Tibial artery (tissue), 4 donors: ENCODE data around the gene OR5T3.

Experiments
- DNase-seq, 2 donors: peaks; one replicate each; pipeline ENCODE4 v3.0.0-alpha.2; 2019
- H3K27ac ChIP-seq, 2 donors: fragments of 200-600 bp; sonication (generic) in 1 of 2; 1 replicate in 1 of 2; 2 replicates in 1 of 2; pipeline ENCODE4 v1.5.1; 2018 to 2019; ENCODE audit warnings: mild to moderate bottlenecking in 1 of 2
- H3K27me3 ChIP-seq, 2 donors: fragments of 200-600 bp; sonication (generic) in 1 of 2; one replicate each; pipeline versions ENCODE4 v1.5.1 to v1.6.0; 2016 to 2019
- H3K36me3 ChIP-seq, 3 donors: fragments of 200-600 bp; sonication (generic) in 2 of 3; one replicate each; pipeline ENCODE4 v1.5.1; 2016 to 2019; ENCODE audit warnings: mild to moderate bottlenecking in 2 of 3
- H3K4me1 ChIP-seq, 4 donors: fragments of 200-600 bp; sonication (generic) in 2 of 4; 1 replicate in 3 of 4; 2 replicates in 1 of 4; pipeline ENCODE4 v1.5.1; 2016 to 2019
- H3K4me3 ChIP-seq, 2 donors: fragments of 200-600 bp; sonication (generic) in 1 of 2; 1 replicate in 1 of 2; 2 replicates in 1 of 2; pipeline ENCODE4 v1.5.1; 2018 to 2019; ENCODE audit warnings: mild to moderate bottlenecking in 2 of 2
- H3K9me3 ChIP-seq, 3 donors: fragments of 200-600 bp; sonication (generic) in 1 of 3; one replicate each; pipeline ENCODE4 v1.5.1; 2016 to 2019
- intact Hi-C: fragments of 100-400 bp; cut with DNase I; formaldehyde crosslinking; loops from one replicate; pipeline ENCODE4 v1.15.0; 2023; ENCODE audit warnings: low total_unique reads
- TF ChIP-seq, protein P1 (sequence below), 2 experiments: fragments of 200-600 bp in 1 of 2; fragments of 450-650 bp in 1 of 2; IDR thresholded peaks; one replicate each; pipeline ENCODE4 v1.5.1; 2017 to 2019; ENCODE audit warnings: antibody characterized with exemption in 2 of 2, mild to moderate bottlenecking in 1 of 2, moderate library complexity in 1 of 2

The OR5T3 gene

GRCh38 chr11:56273854-56274253 lies 21.8 kb downstream of the OR5T3 start, which contains the start of gene OR5T1:
Gene OR5T1, plus strand, starts transcription at chr11:56274154. Its CDS starts 1,485 bp downstream, at chr11:56275639.
- no peak within 1 kb of the TSS for H3K4me3 ChIP-seq
- intact Hi-C loops: no loop called here
- H3K9me3 ChIP-seq: peaks cover 0 to 3% (median 0%) of the 10 kb centered on the region in 3 donors
- DNase-seq: no peak
- no peaks in the 10 kb centered on the region for H3K27me3 ChIP-seq
- no peak within 1 kb of the TSS for H3K27ac ChIP-seq
- no peaks in the 10 kb centered on the region for H3K36me3 ChIP-seq
- TF ChIP-seq, protein P1, sequence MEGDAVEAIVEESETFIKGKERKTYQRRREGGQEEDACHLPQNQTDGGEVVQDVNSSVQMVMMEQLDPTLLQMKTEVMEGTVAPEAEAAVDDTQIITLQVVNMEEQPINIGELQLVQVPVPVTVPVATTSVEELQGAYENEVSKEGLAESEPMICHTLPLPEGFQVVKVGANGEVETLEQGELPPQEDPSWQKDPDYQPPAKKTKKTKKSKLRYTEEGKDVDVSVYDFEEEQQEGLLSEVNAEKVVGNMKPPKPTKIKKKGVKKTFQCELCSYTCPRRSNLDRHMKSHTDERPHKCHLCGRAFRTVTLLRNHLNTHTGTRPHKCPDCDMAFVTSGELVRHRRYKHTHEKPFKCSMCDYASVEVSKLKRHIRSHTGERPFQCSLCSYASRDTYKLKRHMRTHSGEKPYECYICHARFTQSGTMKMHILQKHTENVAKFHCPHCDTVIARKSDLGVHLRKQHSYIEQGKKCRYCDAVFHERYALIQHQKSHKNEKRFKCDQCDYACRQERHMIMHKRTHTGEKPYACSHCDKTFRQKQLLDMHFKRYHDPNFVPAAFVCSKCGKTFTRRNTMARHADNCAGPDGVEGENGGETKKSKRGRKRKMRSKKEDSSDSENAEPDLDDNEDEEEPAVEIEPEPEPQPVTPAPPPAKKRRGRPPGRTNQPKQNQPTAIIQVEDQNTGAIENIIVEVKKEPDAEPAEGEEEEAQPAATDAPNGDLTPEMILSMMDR (IDR thresholded peaks at IDR 0.05): no peak
- no peaks in the 10 kb centered on the region for H3K4me1 ChIP-seq

- Histone ChIP-seq H3K4me1 (no peaks in the 10 kb centered on the region), H3K27me3 (no peaks in the 10 kb centered on the region), H3K36me3 (no peaks in the 10 kb centered on the region), H3K9me3 (no peaks in the 10 kb centered on the region), H3K27ac (no peak within 1 kb of the TSS), H3K4me3 (no peak within 1 kb of the TSS)
- intact Hi-C loops: no loop called here
- TF ChIP-seq, protein P1 (IDR thresholded peaks at IDR 0.05): no peak
- no peak for DNase-seq
Observed at GRCh38 chr11:56292154-56292553, 40.1 kb downstream of the OR5T3 start, which contains the start of gene OR8H1. Gene OR8H1, minus strand, starts transcription at chr11:56292254. Its CDS starts 1,192 bp downstream, at chr11:56291062.

- TF ChIP-seq, protein P1 (IDR thresholded peaks at IDR 0.05): no peak
- Histone ChIP-seq H3K9me3 (no peaks in the 10 kb centered on the region), H3K4me1 (no peaks in the 10 kb centered on the region)
Observed at GRCh38 chr11:56296898-56297297, 44.8 kb downstream of the OR5T3 start.

More at GRCh38 chr11:56296898-56297297, 44.8 kb downstream of the OR5T3 start:
- H3K36me3 ChIP-seq: no peaks in the 10 kb centered on the region
- H3K4me3 ChIP-seq: no peak overlapping the region
- no peak for DNase-seq
- intact Hi-C loops: no loop called here
- no peak overlapping the region for H3K27ac ChIP-seq
- no peaks in the 10 kb centered on the region for H3K27me3 ChIP-seq
